AG20443 (cell line): Measurements from ENCODE around the gene TSTD1.
A peak's percentile ranks its signal among the peaks of the same experiment; 100 is the strongest.
"Not testable (repeated sequence)": the region's sequence is repeated elsewhere in the genome, so short reads cannot be mapped to it uniquely, and the experiment has no call there.

Experiments used
- DNase-seq: peaks from one replicate; pipeline ENCODE4 v3.0.0; 2012; ENCODE audit warnings: low spot score, mixed read lengths

TSTD1 gene

DNA sequence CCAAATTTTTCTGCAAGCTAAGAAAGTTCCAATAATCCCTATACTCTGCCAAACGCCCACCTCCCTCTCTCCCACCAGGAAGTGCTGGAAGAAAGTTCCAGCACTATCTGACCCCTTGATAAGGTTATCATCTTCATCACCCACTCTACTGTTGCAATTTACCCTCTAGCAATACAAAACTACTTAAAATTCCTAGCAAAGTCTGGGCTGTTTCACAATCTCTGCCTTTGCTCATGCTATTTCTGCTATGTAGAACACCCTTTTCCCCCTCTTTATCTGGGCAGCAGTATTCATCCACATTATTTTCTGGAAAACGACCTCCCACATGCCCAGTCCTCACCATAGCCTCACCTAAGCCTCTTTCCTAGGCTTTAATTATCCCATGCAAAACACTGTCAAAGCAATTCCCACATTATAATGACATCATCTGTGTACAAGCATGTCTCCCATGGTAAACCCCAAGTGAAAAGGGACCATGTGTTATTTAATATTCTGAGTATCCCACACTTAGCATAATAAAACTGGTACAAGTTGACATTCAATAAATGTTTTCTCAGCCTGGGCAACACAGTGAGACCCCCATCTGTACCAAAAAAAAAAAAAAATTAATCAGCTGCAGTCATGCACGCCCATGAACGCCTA, 29.8 kb downstream of the TSTD1 start:
- peak; percentile 44 for DNase-seq

DNA sequence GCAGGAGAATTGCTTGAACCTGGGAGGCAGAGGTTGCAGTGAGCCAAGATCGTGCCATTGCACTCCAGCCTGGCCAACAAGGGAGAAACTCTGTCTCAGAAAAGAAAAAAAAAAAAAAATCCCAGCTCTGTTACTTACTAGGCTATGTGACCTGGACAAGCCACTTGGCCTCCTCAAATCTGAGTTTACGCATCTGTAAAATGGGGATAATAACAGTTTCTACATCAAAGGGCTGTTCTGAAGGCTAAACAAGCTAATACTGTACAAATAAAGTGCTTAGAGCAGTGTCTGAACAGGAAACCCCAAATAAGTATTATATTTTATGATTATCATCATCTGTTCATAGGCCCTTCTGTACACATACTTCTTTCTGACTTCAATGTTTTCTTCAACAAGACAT, 31.4 kb downstream of the TSTD1 start:
- no peak for DNase-seq

DNA sequence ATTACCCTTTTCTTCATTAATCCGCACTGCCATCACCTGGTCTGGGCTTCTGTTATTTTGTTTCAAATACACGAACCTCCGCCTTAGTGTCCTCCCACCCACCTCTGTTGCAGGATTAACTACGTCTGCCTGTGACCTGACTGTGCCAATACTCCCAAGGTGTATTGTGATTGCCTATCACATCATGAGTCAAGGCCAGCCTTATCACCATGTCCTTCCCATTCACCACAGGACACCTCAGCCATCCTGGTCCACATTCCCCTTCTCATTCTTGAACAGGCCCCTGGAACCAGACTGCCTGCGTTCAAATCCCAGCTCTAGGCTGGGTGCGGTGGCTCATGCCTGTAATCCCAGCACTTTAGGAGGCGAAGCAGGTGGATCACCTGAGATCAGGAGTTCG, 32.2 kb downstream of the TSTD1 start:
- no peak for DNase-seq

DNA sequence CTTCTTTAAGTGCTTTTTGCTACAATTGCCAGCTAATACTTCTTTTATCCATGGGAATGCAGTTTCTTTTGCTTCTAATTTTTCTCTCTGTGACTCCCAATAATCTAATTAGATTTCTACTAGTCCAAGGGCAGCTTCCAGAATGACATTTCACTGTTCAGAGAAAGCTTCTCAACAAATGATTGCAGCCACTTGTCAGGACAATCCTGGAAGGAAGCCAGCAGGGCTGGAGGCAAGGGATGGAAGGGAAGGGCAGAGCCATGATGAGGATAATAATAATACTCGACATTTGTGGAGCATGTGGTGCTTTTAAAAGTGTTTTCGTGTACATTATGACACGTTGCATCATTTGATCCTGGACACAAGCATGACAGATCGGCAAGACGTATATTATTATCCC, 37.2 kb downstream of the TSTD1 start:
- DNase-seq = no peak

DNA sequence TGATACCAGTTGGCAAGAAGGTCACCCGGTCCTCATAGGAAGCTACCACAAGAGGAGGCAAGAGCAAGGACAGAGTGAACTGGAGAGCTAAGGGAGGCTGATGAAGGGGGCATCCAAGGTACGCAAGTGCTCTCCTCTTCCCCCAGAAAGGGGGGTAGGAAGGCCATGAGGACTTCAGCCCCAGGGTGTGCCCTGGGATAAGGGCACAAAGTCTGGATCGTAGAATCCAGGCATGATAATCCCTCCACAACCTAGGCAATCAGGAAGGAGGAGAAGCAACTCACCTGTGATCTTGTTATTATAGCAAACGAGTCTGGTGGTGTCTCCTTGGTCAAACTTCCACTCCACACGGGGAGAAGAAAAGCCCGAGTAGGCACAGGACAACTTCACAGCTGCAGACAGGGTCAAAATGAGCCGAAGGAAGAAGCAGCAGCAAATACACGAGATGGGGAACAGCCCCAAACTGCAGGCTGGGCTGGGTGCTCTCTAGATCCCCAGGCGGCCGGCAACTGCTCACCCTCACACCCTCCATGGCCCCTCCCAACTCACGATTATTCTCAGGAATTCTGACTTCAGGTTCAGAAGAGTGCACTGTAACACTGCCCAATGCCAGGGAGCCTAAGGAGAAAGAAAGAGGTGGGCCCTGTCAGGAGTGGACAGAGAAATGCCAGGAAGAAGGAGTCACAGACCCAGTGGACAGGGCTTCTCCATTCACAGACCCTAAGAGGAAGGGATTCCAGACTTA, 37.9 kb downstream of the TSTD1 start:
- DNase-seq = no peak

DNA sequence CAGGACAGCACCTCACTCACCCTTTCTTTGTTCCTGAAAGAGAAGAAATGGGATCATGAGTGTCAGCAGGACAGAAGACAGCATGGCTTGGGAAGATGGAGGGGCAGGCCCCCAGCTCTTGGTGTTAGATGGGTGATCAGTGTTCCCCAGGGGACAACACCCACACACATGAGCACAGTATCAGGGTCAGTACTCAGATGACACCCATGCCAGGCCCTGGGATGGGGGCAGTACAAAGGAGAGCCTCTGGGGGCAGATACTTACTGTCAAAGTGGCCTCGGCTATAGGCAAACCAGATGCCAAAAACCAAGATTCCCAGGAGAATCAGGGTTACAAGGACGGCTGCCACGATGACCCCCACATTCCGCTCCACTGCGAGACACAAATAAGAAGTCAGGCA, 39.4 kb downstream of the TSTD1 start:
- DNase-seq = no peak

DNA sequence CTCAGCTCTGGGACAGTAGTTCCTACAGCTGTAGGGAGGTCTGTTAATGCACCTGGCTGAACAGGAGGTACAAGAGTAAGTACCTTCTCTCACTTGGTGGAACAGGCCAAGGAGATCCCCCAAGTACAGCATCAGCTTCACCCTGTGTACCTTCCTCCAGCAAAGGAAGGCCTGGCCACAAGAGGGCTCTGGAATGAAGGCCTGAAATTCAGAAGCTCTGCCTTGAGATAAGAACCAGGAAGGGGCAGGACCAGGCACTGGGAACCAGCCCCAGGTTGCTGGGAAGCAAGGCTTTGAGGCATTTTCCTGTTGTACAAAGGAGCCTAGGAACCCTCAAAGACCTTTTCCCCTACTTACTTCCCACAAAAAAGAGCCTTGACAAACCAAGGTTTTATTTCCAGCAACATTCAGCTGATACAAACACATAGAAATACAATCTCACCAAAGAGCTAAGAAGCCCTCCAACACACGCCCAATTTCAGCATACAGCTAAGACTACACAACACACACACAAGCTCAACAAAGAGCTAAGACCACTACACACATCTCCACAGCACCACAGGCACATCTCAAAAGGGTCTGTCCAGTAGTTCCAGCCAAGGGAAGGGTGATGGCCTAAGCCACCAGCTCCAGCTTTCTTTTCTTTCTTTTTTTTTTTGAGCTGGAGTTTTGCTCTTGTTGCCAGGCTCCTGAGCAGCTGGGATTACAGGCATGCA, 41.3 kb downstream of the TSTD1 start:
- DNase-seq = peak; percentile 80

DNA sequence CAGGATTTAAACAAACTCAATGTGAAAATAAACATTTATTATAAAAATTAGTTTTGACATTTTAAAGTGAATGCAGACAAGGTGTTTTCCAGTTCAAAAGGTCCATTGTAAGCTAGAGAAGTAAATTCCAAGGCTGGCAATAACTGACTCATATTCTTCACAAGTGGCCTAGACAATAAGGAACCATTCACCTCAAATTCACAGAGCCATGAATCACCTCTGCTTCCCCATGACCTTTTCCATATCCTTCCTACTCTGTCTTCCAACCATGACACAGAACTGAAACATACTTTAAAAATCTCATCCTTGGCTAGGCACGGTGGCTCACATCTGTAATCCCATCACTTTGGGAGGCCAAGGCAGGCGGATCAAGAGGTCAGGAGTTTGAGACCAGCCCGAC, 42.6 kb downstream of the TSTD1 start:
- no peak for DNase-seq

DNA sequence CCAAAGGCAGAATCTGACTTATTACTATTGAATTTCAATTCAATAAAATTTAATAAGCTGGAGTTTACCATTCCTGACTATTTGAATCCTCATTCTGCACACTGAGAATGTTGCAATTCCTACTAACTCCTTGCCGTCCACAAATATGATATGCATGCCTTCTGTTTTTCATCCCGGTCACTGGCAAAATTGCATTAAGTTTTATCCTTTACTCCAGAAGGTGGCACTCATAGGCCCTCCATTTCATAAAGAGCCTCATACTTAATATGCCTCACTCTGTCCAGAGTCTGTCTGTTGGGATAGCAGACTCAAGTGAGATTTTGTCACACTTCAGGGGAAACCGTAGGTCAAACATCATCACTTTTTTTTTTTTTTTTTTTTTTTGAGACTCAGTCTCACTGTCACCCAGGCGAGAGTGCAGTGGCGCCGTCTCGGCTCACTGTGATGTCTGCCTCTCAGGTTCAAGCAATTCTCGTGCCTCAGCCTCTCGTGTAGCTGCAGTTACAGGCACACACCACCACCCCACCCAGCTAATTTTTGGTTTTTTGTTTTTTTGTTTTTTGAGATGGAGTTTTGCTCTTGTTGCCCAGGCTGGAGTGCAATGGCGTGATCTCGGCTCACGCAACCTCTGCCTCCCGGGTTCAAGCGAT, 45.1 kb downstream of the TSTD1 start:
- DNase-seq = peak; percentile 68

DNA sequence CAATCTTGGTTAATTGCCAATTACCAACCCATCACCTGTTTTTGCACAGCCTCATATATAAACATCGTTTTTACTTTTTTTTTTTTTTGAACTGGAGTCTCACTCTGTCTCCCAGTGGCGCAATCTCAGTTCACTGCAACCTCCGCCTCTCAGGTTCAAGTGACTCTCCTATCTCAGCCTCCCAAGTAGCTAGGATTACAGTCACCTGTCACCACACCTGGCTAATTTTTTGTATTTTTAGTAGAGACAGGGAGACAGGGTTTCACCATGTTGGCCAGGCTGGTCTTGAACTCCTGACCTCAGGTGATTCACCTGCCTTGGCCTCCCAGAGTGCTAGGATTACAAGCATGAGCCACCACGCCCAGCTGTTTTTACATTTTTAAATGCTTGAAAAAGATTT, 46.7 kb downstream of the TSTD1 start:
- not testable (repeated sequence) for DNase-seq
